GM12878 (cell line): ENCODE measurements around the gene AP2A2. TPM values are rescaled to one million over a fixed set of nuclear protein-coding genes. Genes with fewer than 3 reads are reported as not detected.

Source experiments
- ATAC-seq: fragments of 200-7000 bp; cut with Tn5 transposase; 3 replicates; pipeline ENCODE4 v1.9.1; 2020; ENCODE audit warnings: mild to moderate bottlenecking, moderate library complexity
- BruUV-seq: library from RNA; stranded (reverse); fragments of 400-500 nt; replicated peaks from 2 replicates; lab custom pipeline; 2021; lab: Mats Ljungman, UMichigan
- CTCF ChIA-PET: fragments of 300-600 bp; sonication (Branson Sonifier 250); formaldehyde crosslinking; extraction: SDS; loops from one replicate; lab custom pipeline; 2021; ENCODE audit warnings: inconsistent platforms; lab: Yijun Ruan, JAX
- POLR2A ChIA-PET: fragments of 350-600 bp; formaldehyde crosslinking; extraction: SDS; loops from one replicate; lab custom pipeline; 2021; ENCODE audit warnings: inconsistent platforms; lab: Charles Lee
- RAD21 ChIA-PET: fragments of 300-600 bp; sonication (Branson Sonifier 250); formaldehyde crosslinking; loops from one replicate; lab custom pipeline; 2023; ENCODE audit warnings: antibody characterized with exemption; ENCODE audit not compliant: unreplicated experiment; lab: Charles Lee
- SMC1A ChIA-PET: fragments of 300-600 bp; sonication (Branson Sonifier 250); formaldehyde crosslinking; loops from one replicate; lab custom pipeline; 2023; ENCODE audit not compliant: unreplicated experiment, uncharacterized antibody; lab: Charles Lee
- DNase-seq: peaks from one replicate; pipeline ENCODE4 v3.0.0-alpha.2; 2011; ENCODE audit warnings: low read depth, low spot score
- FAIRE-seq: peaks from 3 replicates; lab custom pipeline; 2011; peaks lifted over from hg19 to GRCh38; lab: Jason Lieb, UNC
- H2AFZ ChIP-seq: 2 replicates; pipeline ENCODE4 v1.6.0; 2011; ENCODE audit warnings: low read depth, low read length, control low read depth; ENCODE audit not compliant: control insufficient read depth
- H3K27ac ChIP-seq: 2 replicates; pipeline ENCODE4 v1.5.1; 2011; ENCODE audit warnings: control low read depth; ENCODE audit not compliant: control insufficient read depth, insufficient read depth
- H3K27me3 ChIP-seq, 2 experiments: replicated peaks in 1 of 2; 2 replicates each; pipeline versions ENCODE4 v1.6.0 to v1.6.1; 2011; ENCODE audit warnings: low read length in 1 of 2; ENCODE audit not compliant: control insufficient read depth in 2 of 2, insufficient read depth in 2 of 2
- H3K36me3 ChIP-seq, 2 experiments: 2 replicates each; pipeline ENCODE4 v1.5.1; 2011; ENCODE audit warnings: low read length in 1 of 2; ENCODE audit not compliant: control insufficient read depth in 2 of 2, insufficient read depth in 2 of 2
- H3K4me1 ChIP-seq: 2 replicates; pipeline ENCODE4 v1.6.1; 2011; ENCODE audit warnings: mild to moderate bottlenecking, low read length, moderate library complexity, mixed read lengths; ENCODE audit not compliant: control insufficient read depth, insufficient read depth
- H3K4me2 ChIP-seq: 2 replicates; pipeline ENCODE4 v1.6.0; 2011; ENCODE audit warnings: control low read depth; ENCODE audit not compliant: control insufficient read depth, insufficient read depth
- H3K4me3 ChIP-seq: fragments of 200-600 bp; sonication (generic); 2 replicates; pipeline ENCODE4 v1.5.1; 2016
- H3K79me2 ChIP-seq: 2 replicates; pipeline ENCODE4 v1.6.0; 2011; ENCODE audit warnings: low read length; ENCODE audit not compliant: control insufficient read depth, insufficient read depth
- H3K9ac ChIP-seq: 2 replicates; pipeline ENCODE4 v1.8.0; 2011; ENCODE audit warnings: low read length, control low read depth, mixed read lengths; ENCODE audit not compliant: control insufficient read depth, insufficient read depth
- H3K9me3 ChIP-seq: replicated peaks from 3 replicates; pipeline ENCODE4 v1.5.1; 2011; ENCODE audit warnings: mild to moderate bottlenecking, low read length; ENCODE audit not compliant: control insufficient read depth, insufficient read depth
- H4K20me1 ChIP-seq: 2 replicates; pipeline ENCODE4 v1.6.0; 2011; ENCODE audit not compliant: control insufficient read depth, insufficient read depth
- BCL11A ChIP-seq: IDR thresholded peaks from 2 replicates; pipeline ENCODE4 v1.6.1; 2011; ENCODE audit warnings: low read depth, low read length
- BHLHE40 ChIP-seq, 2 experiments: fragments of 450-650 bp in 1 of 2; IDR thresholded peaks; 2 replicates each; pipeline ENCODE4 v1.6.1; 2011 to 2017; ENCODE audit warnings: low read depth in 2 of 2, borderline replicate concordance in 1 of 2, improper control_type of control experiment in 1 of 2, low read length in 1 of 2, mild to moderate bottlenecking in 1 of 2
- ESRRA ChIP-seq: IDR thresholded peaks from 2 replicates; pipeline ENCODE4 v1.6.1; 2012; ENCODE audit warnings: mild to moderate bottlenecking, low read length, improper control_type of control experiment
- FOXK2 ChIP-seq: fragments of 450-650 bp; IDR thresholded peaks from 2 replicates; pipeline ENCODE4 v1.6.1; 2017; ENCODE audit warnings: mild to moderate bottlenecking, moderate library complexity
- IKZF1 ChIP-seq: fragments of 450-650 bp; conservative IDR thresholded peaks from 2 replicates; pipeline ENCODE4 v1.6.1; 2017; ENCODE audit warnings: antibody characterized with exemption, mild to moderate bottlenecking
- IKZF2 ChIP-seq, 2 experiments: fragments of 450-650 bp; IDR thresholded peaks; 2 replicates each; pipeline ENCODE4 v1.6.1; 2017; ENCODE audit warnings: mild to moderate bottlenecking in 2 of 2, moderate library complexity in 2 of 2
- JUNB ChIP-seq: IDR thresholded peaks from 2 replicates; pipeline ENCODE4 v1.6.1; 2016; ENCODE audit warnings: antibody characterized with exemption, mild to moderate bottlenecking
- MYC ChIP-seq: IDR thresholded peaks from 2 replicates; pipeline ENCODE4 v1.6.1; 2011; ENCODE audit warnings: mild to moderate bottlenecking, low read length, moderate library complexity, inconsistent platforms; ENCODE audit not compliant: insufficient read depth, insufficient replicate concordance, insufficient read length, severe bottlenecking
- POLR2AphosphoS2 ChIP-seq: IDR thresholded peaks from 2 replicates; pipeline ENCODE4 v1.6.1; 2011; ENCODE audit warnings: low read depth, mild to moderate bottlenecking, low read length, improper control_type of control experiment, moderate library complexity
- RAD21 ChIP-seq: IDR thresholded peaks from 2 replicates; pipeline ENCODE4 v1.6.1; 2011; ENCODE audit warnings: mild to moderate bottlenecking, low read depth, low read length, moderate library complexity; ENCODE audit not compliant: insufficient read depth
- RB1 ChIP-seq: fragments of 450-650 bp; formaldehyde crosslinking; IDR thresholded peaks from 2 replicates; pipeline ENCODE4 v1.6.1; 2017; ENCODE audit warnings: mild to moderate bottlenecking, borderline replicate concordance
- TARDBP ChIP-seq: IDR thresholded peaks from 2 replicates; pipeline ENCODE4 v1.6.1; 2016; ENCODE audit warnings: borderline replicate concordance
- TCF12 ChIP-seq: IDR thresholded peaks from 2 replicates; pipeline ENCODE4 v1.6.1; 2011; ENCODE audit warnings: low read depth, mild to moderate bottlenecking, low read length
- TCF7 ChIP-seq: IDR thresholded peaks from 2 replicates; pipeline ENCODE4 v1.6.1; 2014; ENCODE audit warnings: antibody characterized with exemption, borderline replicate concordance
- WGBS: methylation state at CpG from one replicate; pipeline ENCODE4 v1.1.6; 2016; ENCODE audit warnings: low lambda C conversion rate; ENCODE audit not compliant: insufficient replicate concordance, insufficient coverage; ENCODE audit errors: missing lambda C conversion rate; 5-methylcytosine and 5-hydroxymethylcytosine counted together
- in situ Hi-C: fragments of 300-500 bp; cut with MboI; formaldehyde crosslinking; loops from 9 replicates; pipeline ENCODE4 v1.14.3; 2018; ENCODE audit warnings: mixed read lengths
- intact Hi-C: fragments of 100-400 bp; cut with micrococcal nuclease; formaldehyde crosslinking; loops from one replicate; pipeline ENCODE4 v1.14.2; 2022; ENCODE audit not compliant: unreplicated experiment
- polyA plus RNA-seq, 11 experiments: library from polyadenylated mRNA; depleted of rRNA in 4 of 11; unstranded in 6 of 11; stranded (reverse) in 5 of 11; fragments of >200 nt; fragmentation: Nextera tagmentation in 4 of 11; fragmentation: Illumina TruSeq in 1 of 11; extraction: Ambion mirVana in 4 of 11; extraction: Trizol in 1 of 11; gene quantifications; 1 replicate in 1 of 11; 2 replicates in 10 of 11; pipeline versions ENCODE4 v1.2.1 to v1.2.3, GENCODE V29; 2011 to 2016; ENCODE audit warnings: inconsistent platforms in 2 of 11, missing spikeins in 2 of 11, low read depth in 1 of 11
- total RNA-seq, 4 experiments: library from RNA; depleted of rRNA in 3 of 4; stranded (reverse); fragments of >200 nt in 3 of 4; fragmentation: Illumina TruSeq in 1 of 4; extraction: Trizol in 1 of 4; gene quantifications; 2 replicates each; pipeline versions ENCODE4 v1.2.1 to v1.2.3, GENCODE V29; 2013 to 2021
- TF ChIP-seq, protein P1 (sequence below): fragments of 450-650 bp; IDR thresholded peaks from 2 replicates; pipeline ENCODE4 v1.6.1; 2017; ENCODE audit warnings: antibody characterized with exemption, mild to moderate bottlenecking, moderate library complexity
- TF ChIP-seq, protein P2 (sequence below): IDR thresholded peaks from 2 replicates; pipeline ENCODE4 v1.6.1; 2012; ENCODE audit warnings: mild to moderate bottlenecking, low read depth, low read length

Gene AP2A2
- total and polyA plus RNA-seq, 10 of the 15 experiments (the other 5 are each of a cell fraction or from before 2014, with no cell fraction given): 0.58 to 48.8 (median 18.2) TPM

DNA sequence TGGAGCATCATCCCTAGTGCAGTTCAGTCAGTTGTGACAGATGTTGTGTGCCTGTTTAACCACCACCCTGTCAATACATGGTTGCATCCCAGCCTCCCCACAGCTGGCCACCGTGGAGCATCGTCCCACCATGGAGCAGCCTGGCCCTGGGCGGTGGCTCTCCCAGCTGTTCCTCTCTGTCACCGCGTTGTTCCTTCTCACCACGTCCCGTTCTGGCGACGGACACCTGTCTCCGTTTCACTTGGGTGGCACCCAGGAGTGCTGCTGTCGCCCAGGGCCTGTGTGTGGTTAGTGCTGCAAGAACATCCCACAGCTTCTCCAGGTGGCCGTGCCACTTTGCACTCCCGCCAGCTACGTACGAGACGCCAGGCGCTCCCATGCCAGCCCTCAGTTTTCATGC is 84.3 kb downstream of the AP2A2 start:
- BruUV-seq: no TSS peak

More for the DNA sequence above, 84.3 kb downstream of the AP2A2 start:
- ChIA-PET RAD21 (no interaction called here), POLR2A (no interaction called here), CTCF (no interaction called here), SMC1A (no interaction called here)
- DNase-seq (no peak), ATAC-seq (no peak), FAIRE-seq (no peak)
- Histone ChIP-seq H3K9me3 (no peaks in the 10 kb centered on the region), H4K20me1 (no peaks in the 10 kb centered on the region), H2AFZ (no peak overlapping the region), H3K79me2 (no peaks in the 10 kb centered on the region), H3K27me3 (no peaks in the 10 kb centered on the region), H3K4me1 (no peaks in the 10 kb centered on the region), H3K36me3 (peaks cover 8 to 10% of the 10 kb centered on the region in 2 experiments; a peak in 3 of 4 replicates), H3K4me2 (no peak overlapping the region), H3K4me3 (no peak overlapping the region), H3K27ac (no peak overlapping the region), H3K9ac (no peak overlapping the region)
- in situ Hi-C loops: no loop called here
- TF ChIP-seq BCL11A (no peak), FOXK2 (no peak), JUNB (no peak), POLR2AphosphoS2 (no peak), RAD21 (no peak), TCF7 (no peak), IKZF2 (IDR thresholded peaks at IDR 0.05) (no peak), IKZF1 (no peak), TARDBP (no peak), TCF12 (no peak), BHLHE40 (IDR thresholded peaks at IDR 0.05; ENCODE audit: borderline replicate concordance in 1 of 2, low read depth in 2 of 2, low read length in 1 of 2) (no peak), ESRRA (no peak), RB1 (no peak), MYC (no peak)
- TF ChIP-seq, protein P1, sequence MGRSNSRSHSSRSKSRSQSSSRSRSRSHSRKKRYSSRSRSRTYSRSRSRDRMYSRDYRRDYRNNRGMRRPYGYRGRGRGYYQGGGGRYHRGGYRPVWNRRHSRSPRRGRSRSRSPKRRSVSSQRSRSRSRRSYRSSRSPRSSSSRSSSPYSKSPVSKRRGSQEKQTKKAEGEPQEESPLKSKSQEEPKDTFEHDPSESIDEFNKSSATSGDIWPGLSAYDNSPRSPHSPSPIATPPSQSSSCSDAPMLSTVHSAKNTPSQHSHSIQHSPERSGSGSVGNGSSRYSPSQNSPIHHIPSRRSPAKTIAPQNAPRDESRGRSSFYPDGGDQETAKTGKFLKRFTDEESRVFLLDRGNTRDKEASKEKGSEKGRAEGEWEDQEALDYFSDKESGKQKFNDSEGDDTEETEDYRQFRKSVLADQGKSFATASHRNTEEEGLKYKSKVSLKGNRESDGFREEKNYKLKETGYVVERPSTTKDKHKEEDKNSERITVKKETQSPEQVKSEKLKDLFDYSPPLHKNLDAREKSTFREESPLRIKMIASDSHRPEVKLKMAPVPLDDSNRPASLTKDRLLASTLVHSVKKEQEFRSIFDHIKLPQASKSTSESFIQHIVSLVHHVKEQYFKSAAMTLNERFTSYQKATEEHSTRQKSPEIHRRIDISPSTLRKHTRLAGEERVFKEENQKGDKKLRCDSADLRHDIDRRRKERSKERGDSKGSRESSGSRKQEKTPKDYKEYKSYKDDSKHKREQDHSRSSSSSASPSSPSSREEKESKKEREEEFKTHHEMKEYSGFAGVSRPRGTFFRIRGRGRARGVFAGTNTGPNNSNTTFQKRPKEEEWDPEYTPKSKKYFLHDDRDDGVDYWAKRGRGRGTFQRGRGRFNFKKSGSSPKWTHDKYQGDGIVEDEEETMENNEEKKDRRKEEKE: no peak
- TF ChIP-seq, protein P2, sequence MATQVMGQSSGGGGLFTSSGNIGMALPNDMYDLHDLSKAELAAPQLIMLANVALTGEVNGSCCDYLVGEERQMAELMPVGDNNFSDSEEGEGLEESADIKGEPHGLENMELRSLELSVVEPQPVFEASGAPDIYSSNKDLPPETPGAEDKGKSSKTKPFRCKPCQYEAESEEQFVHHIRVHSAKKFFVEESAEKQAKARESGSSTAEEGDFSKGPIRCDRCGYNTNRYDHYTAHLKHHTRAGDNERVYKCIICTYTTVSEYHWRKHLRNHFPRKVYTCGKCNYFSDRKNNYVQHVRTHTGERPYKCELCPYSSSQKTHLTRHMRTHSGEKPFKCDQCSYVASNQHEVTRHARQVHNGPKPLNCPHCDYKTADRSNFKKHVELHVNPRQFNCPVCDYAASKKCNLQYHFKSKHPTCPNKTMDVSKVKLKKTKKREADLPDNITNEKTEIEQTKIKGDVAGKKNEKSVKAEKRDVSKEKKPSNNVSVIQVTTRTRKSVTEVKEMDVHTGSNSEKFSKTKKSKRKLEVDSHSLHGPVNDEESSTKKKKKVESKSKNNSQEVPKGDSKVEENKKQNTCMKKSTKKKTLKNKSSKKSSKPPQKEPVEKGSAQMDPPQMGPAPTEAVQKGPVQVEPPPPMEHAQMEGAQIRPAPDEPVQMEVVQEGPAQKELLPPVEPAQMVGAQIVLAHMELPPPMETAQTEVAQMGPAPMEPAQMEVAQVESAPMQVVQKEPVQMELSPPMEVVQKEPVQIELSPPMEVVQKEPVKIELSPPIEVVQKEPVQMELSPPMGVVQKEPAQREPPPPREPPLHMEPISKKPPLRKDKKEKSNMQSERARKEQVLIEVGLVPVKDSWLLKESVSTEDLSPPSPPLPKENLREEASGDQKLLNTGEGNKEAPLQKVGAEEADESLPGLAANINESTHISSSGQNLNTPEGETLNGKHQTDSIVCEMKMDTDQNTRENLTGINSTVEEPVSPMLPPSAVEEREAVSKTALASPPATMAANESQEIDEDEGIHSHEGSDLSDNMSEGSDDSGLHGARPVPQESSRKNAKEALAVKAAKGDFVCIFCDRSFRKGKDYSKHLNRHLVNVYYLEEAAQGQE: no peak
- WGBS: 96% methylated on average over 17 of the region's 17 CpGs
- intact Hi-C loops: no loop called here
